Fibroblast of skin of abdomen (primary cell): ENCODE results near the gene NTN4. TPM values are rescaled to one million over a fixed set of nuclear protein-coding genes. Genes with fewer than 3 reads are reported as not detected.
"Not testable (repeated sequence)": the region's sequence is repeated elsewhere in the genome, so short reads cannot be mapped to it uniquely, and the experiment has no call there.

Experiments used
- DNase-seq: peaks from one replicate; pipeline ENCODE4 v3.0.0-alpha.2; 2013
- polyA plus RNA-seq, 2 experiments: library from polyadenylated mRNA; unstranded; fragments of 120-200 nt; gene quantifications; one replicate each; pipeline ENCODE4 v1.2.1, GENCODE V29; 2013; ENCODE audit not compliant: insufficient read length in 2 of 2

Gene NTN4
- polyA plus RNA-seq (2013, experiment 1 of 2; ENCODE audit: insufficient read length): 6.7 TPM
- 7.3 TPM for polyA plus RNA-seq (2013, experiment 2 of 2; ENCODE audit: insufficient read length)

DNA sequence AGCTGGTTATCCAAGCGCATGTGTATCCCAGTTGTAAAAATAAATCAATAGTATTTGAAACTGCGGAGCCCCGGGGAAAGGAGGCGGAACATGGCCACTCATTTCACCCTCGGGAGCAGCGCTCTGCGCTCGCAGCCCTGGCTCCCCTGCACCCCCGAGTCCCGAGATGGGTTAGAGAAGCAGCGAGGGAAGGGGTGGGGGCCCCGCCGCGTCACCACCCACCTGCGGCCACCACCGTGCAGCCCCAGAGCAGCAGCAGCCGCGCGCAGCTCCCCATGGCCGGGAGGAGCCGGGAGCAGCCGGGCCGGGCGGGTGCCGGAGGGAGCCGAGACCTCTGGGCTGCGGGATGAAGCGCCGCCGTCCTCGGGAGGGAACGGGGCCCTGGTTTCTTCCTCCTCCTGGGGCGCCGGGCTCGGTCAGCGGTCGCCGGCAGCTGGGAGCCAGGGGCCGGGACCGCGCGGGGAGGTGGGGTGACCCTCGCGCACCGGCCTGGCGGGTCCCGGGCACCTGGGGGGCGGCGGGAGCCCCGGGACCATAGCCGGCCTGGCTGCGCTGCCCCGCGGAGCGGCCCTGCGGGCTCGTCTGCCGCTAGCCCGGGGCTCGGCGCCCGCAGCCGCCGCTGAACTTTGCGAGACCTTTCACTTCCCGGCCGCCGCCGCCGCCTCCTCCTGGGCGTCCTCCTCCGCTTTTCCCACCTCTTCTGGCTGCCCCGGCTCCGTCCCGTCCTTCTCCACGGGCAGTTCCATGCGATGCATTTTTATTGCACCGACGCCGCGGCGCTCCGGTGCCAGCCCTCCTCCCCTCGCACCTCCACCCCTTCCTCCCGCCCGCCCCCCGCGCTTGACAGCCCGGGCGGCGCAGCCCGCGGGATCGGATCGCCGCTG lies at the start of gene NTN4:
Gene NTN4, minus strand, starts transcription at position 732 of the 884 bp plus-strand sequence. Its CDS starts 455 bp downstream, at position 277.
- DNase-seq: no peak

DNA sequence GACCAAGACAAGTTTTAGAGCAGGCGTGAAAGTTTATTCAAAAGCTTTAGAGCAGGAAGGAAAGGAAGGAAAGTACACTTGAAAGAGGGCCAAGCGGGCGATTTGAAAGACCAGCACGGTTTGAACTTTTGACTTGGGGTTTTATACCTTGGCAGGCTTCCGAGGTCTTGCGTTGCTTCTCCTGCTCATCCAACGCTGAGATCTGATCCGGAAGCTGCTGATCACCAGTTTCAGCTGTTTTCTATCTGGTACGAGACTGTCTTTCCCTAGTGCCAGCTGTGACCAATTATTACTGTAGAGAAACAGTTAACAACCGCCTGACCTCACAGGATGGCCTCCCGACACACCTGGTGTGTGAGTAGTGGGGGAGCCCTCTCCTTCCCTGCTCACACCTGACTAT lies 47.6 kb upstream of the NTN4 start:
- DNase-seq: peak; percentile 71

- no peak for DNase-seq
Observed at GRCh38 chr12:95837240-95838038, 46.9 kb upstream of the NTN4 start.

- peak; percentile 41 for DNase-seq
Observed at GRCh38 chr12:95836630-95837239, 46.2 kb upstream of the NTN4 start.

DNA sequence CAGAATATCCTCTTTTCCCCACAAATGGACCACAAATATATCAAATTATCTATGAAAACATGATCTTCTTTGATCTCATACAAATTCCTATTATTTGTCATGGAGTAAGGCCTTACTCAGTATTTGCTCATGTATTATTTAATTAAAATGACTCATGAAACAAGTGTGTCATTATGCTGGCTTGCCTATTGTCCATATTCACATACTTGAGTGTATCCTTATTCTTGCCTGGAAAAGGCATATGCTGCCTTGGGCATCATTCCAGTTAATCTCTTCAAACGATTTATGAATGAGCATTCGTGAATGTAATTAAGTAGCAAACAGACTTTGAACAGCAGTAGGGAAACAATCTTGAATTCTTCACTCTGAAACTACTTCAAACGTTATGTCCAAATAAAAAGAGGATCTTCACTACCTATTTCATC lies 45.6 kb upstream of the NTN4 start:
- DNase-seq: peak; percentile 82

DNA sequence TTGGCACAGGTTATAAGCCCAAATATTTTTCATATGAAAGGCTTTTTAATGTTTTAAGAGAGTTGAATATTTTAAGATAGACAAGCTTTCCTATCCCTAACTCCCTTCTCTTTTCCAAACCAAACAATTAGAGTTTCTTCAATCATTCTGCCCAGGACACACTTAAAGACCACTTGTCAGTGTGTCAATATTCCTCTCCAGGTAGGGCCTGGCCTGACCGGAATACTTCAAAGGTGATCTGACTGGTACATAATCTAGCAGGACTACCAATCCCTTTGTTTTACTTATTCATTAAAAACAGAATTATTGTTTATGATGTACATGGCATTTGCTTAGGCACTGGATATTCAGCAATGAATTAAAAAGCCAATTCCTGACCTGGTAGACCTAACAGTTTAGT lies 44.0 kb upstream of the NTN4 start:
- DNase-seq: no peak

DNA sequence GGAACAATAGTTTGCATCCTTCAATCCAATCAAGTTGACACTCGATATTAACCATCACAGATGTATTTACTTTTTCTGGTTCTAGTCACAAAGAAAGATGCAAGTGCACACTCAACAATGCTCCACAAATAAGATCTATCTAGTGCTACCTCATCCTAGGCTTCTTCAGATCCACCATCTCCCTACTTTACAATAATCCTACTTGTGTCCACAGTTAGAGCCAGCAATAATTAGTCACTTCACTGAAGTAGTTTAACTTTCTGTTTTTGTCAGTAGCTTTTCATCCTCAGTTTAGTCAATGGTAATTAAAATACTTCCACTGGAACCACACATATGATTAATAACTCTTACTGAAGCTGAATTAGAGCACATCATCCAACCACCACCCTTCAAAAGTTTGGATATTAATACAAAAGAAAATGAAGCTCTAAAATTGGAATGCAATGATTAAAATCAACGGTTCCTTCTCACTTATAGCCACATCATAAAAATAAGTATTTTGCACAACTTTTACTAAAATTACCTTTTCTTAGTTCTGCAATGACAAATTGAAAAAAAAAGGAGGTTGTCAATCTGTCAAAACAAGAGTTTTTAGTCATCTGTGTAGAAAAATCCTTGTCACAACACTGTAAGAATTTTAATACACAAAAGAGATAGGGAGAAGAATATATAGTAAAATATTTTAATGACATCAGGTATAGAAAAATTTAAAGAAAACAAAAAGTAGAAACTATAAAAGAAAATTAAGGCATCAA lies 39.9 kb upstream of the NTN4 start:
- DNase-seq: no peak

- DNase-seq: no peak
Observed at GRCh38 chr12:95829395-95829794, 38.8 kb upstream of the NTN4 start.

DNA sequence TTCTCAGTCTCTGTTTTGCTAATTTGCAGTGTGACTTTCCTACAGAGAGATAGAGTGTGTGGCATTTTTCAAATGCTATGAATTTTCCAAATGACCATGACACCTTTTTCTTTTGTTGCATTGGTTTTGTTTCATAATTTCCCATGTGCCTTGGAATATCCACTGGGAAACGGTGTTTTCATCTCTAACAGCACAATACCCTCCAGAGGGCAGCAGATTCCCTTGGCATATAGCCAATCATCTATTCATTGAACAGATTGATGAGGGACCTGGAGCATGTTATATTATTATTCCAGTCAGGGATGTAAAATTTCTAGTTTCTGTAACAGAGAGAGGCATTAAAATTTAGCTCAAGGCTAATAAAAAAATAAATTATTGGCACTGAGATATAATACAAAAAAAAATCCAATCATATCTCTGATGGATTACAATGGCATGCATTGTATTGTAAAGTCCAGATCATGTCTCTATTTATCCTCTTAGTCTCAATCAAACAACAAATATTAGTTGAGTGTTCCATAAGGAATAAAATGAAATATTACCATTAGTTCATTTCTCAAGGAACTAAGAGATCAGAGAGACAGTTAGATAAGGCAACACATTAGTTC lies 29.6 kb upstream of the NTN4 start:
- peak; percentile 52 for DNase-seq

- peak; percentile 18 for DNase-seq
Observed at GRCh38 chr12:95815632-95816212, 25.2 kb upstream of the NTN4 start.

GRCh38 chr12:95812155-95812554 lies 21.6 kb upstream of the NTN4 start:
- not testable (repeated sequence) for DNase-seq

DNA sequence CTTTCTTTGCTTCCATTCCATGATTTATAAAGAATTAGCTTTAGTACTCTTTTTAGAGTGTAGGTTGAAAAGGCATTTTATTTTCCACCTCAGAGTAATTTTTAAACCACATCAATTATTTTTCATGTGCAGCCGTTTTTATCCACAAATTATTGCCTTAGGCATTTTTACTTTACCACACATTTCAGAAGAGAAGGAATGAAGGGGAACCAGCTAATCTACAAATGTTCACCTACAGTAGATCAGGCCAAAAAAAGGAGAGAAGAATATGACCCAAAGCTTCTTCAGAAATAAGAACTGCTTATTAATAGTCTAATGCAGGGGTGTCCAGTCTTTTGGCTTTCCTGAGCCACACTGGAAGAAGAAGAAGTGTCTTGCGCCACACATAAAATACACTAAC lies 19.8 kb upstream of the NTN4 start:
- DNase-seq: no peak

- DNase-seq: no peak
Observed at GRCh38 chr12:95809000-95809680, 18.6 kb upstream of the NTN4 start.

GRCh38 chr12:95808146-95808545 lies 17.6 kb upstream of the NTN4 start:
- DNase-seq: no peak

DNA sequence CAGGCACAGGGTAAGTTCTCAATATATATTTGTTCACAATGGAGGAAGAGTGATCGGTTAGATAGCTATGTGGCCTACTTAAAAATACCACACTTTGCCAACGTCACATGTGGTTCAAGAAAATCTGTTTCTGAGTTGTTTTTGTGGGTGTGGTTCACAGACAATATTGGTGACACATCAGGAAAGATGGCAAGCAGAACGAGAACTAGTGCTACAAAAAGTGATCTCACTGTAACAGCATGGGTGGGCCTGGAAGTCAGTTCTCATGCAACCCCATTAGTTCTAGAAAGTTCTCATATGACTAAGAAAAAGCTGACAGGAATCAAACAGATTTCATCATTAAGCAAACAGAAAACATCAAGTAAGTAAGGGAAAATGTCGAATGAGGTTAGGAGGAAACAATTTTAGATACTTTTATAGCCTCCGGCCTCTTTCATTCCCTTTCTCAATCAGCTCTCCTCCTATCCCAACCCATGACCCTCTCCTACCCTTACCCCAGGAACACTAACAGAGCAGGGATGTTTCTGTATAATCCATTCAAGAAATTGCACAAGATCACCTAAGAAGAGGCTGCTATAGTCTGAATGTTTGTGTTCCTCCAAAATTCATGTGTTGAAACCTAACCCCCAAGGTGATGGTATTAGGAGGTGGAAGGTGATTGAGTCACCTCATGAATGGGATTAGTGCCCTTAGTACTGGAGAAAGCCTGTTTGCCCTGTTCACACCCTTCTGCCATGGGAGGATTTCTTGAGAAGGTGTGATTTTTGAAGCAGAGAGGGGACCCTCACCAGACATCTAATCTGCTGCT lies 15.5 kb upstream of the NTN4 start:
- DNase-seq: peak; percentile 94

DNA sequence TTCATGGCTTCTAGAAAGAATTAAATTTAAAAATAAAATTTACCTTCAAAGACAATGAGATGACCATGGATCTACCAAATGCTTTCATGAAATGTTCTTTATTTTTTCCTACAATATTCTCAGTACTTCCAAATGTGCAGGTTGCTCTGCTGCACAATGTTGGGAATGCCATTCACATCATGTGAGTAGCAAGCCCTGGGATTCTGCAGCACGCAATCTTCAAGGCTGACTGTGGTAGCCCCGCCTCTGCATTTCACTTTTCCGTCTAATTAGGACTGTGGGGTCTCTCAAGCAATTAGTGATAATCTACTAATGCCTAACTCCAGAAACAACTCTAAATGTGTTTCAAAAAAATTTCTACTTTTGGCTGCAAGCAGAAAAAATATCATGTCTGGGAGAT lies 13.7 kb upstream of the NTN4 start:
- no peak for DNase-seq

GRCh38 chr12:95803817-95804216 lies 13.3 kb upstream of the NTN4 start:
- DNase-seq: no peak

DNA sequence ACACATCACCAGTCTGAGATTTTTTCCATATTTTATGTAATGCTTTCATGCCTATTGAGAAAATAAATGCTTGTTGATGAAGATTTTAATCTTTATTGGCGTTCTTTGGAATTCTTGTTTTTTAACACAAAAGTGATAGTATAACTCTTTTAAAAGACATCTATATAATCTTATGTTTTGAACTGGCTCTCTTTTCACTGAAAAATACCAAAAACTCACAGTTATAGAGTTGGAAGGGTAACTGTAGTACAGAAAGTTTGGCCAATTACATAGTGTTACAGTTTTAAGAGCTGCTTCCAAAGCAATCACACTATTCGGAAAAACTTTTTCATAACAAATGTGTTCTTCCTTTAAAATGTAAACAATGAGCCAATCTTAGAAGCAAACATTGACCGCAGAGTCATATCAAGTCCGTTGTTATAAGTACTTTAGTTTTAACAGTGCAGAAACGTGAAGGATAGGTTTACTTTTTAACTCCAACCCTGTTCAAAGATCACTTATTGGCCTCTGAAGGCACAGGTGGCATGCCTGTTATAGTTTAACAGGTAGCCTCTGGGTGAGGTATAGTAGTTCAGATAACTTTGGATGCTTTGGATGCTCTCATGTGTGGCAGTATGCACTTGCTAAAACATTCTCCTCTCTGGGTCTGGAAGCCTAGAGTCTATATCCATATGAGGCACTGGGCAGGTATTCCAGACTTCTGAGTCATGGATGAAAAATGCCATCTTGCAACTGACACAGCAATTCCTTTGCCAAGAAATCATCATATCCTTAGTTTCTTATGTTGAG lies 12.1 kb upstream of the NTN4 start:
- DNase-seq: peak; percentile 78

DNA sequence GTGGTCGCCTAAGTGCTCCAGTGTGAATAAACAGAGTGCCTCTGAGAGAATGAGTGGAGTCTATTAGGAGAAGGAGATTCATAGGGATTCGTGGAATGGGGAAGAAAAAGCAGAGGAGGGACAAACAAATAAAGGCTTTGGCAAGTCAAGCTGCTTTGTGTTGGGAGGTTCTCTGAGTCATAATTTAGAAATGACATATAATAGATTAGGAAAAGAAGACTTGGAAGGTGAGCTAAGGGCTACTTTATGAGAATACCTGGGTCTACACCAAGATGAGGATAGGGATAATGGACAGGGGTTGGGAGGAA lies 6.4 kb upstream of the NTN4 start:
- no peak for DNase-seq
